Suprapubic skin (tissue), 4 donors: ENCODE results near the gene MEOX2.

Source experiments
- POLR2A ChIP-seq, 2 donors: fragments of 450-650 bp; IDR thresholded peaks; one replicate each; pipeline ENCODE4 v1.6.1; 2017; ENCODE audit warnings: antibody characterized with exemption in 2 of 2, mild to moderate bottlenecking in 2 of 2, moderate library complexity in 2 of 2
- POLR2AphosphoS5 ChIP-seq, 3 donors: sonication (generic); formaldehyde crosslinking; IDR thresholded peaks; one replicate each; pipeline ENCODE4 v1.6.1; 2017; ENCODE audit warnings: antibody characterized with exemption in 3 of 3
- TF ChIP-seq, protein P1 (sequence below), 2 donors: fragments of 200-600 bp in 1 of 2; fragments of 450-650 bp in 1 of 2; sonication (generic) in 1 of 2; IDR thresholded peaks; one replicate each; pipeline ENCODE4 v1.5.1; 2016 to 2019; ENCODE audit warnings: antibody characterized with exemption in 2 of 2, mild to moderate bottlenecking in 1 of 2, moderate library complexity in 1 of 2

- TF ChIP-seq POLR2AphosphoS5 (IDR thresholded peaks at IDR 0.05) = no peak
- TF ChIP-seq, protein P1, sequence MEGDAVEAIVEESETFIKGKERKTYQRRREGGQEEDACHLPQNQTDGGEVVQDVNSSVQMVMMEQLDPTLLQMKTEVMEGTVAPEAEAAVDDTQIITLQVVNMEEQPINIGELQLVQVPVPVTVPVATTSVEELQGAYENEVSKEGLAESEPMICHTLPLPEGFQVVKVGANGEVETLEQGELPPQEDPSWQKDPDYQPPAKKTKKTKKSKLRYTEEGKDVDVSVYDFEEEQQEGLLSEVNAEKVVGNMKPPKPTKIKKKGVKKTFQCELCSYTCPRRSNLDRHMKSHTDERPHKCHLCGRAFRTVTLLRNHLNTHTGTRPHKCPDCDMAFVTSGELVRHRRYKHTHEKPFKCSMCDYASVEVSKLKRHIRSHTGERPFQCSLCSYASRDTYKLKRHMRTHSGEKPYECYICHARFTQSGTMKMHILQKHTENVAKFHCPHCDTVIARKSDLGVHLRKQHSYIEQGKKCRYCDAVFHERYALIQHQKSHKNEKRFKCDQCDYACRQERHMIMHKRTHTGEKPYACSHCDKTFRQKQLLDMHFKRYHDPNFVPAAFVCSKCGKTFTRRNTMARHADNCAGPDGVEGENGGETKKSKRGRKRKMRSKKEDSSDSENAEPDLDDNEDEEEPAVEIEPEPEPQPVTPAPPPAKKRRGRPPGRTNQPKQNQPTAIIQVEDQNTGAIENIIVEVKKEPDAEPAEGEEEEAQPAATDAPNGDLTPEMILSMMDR (IDR thresholded peaks at IDR 0.05) = no peak
- TF ChIP-seq POLR2A (IDR thresholded peaks at IDR 0.05) = no peak
These were observed 93.1 kb downstream of the MEOX2 start for GRCh38 chr7:15593382-15593781.
